Peyer's patch (tissue), 4 donors: Measurements from ENCODE around the gene SCAF4.

Experiments
- CTCF ChIP-seq, 6 experiments: fragments of 450-650 bp in 4 of 6; fragments of 200-600 bp in 2 of 6; sonication (generic) in 1 of 6; IDR thresholded peaks; one replicate each; pipeline ENCODE4 v1.5.1; 2017 to 2019; ENCODE audit warnings: antibody characterized with exemption in 6 of 6, mild to moderate bottlenecking in 3 of 6, moderate library complexity in 1 of 6
- POLR2A ChIP-seq, 2 donors: fragments of 450-650 bp; IDR thresholded peaks; one replicate each; pipeline ENCODE4 v1.5.1; 2017; ENCODE audit warnings: antibody characterized with exemption in 2 of 2, mild to moderate bottlenecking in 2 of 2, moderate library complexity in 2 of 2

GRCh38 chr21:31624181-31624580, 107.7 kb downstream of the SCAF4 start:
- TF ChIP-seq CTCF (IDR thresholded peaks at IDR 0.05) (no peak), POLR2A (IDR thresholded peaks at IDR 0.05) (no peak)
